HG03575 (cell line): ENCODE results near the gene F10.

ENCODE experiments used
- ATAC-seq: cut with Tn5 transposase; IDR thresholded peaks from one replicate; pipeline ENCODE4 v1.9.1; 2021; ENCODE audit not compliant: unreplicated experiment, insufficient number of reproducible peaks, low FRiP score; ENCODE audit errors: extremely low read depth

F10 gene

GRCh38 chr13:113145911-113146598 lies 23.5 kb downstream of the F10 start:
- no peak for ATAC-seq

GRCh38 chr13:113146750-113147149 lies 24.2 kb downstream of the F10 start:
- ATAC-seq = no peak

- ATAC-seq = no peak
Measured at GRCh38 chr13:113147206-113147605, 24.6 kb downstream of the F10 start.

- ATAC-seq = no peak
Measured at GRCh38 chr13:113148407-113148806, 25.8 kb downstream of the F10 start.

GRCh38 chr13:113148940-113149503 lies 26.4 kb downstream of the F10 start:
- no peak for ATAC-seq

- no peak for ATAC-seq
Measured at GRCh38 chr13:113149711-113150549, 27.3 kb downstream of the F10 start.

- ATAC-seq = no peak
Measured at GRCh38 chr13:113150550-113151365, 28.2 kb downstream of the F10 start.

- no peak for ATAC-seq
Measured at GRCh38 chr13:113151745-113152690, 29.4 kb downstream of the F10 start.

- ATAC-seq = no peak
Measured at GRCh38 chr13:113152691-113152983, 30.0 kb downstream of the F10 start.

- no peak for ATAC-seq
Measured at GRCh38 chr13:113152984-113153809, 30.6 kb downstream of the F10 start.

GRCh38 chr13:113153810-113154748 lies 31.5 kb downstream of the F10 start:
- no peak for ATAC-seq

- ATAC-seq = no peak
Measured at GRCh38 chr13:113155201-113155600, 32.6 kb downstream of the F10 start.

- no peak for ATAC-seq
Measured at GRCh38 chr13:113155982-113156655, 33.5 kb downstream of the F10 start.

- ATAC-seq = no peak
Measured at GRCh38 chr13:113157206-113157928, 34.8 kb downstream of the F10 start.

GRCh38 chr13:113157929-113158747 lies 35.5 kb downstream of the F10 start, which contains the start of gene PROZ:
PROZ (plus strand) TSS chr13:113158648; CDS start chr13:113158661, 13 bp downstream.
- no peak for ATAC-seq
